Sigmoid colon (tissue), 7 donors: ENCODE data around the gene NDUFB10. TPM values are rescaled to one million over a fixed set of nuclear protein-coding genes. Genes with fewer than 3 reads are reported as not detected.
A peak's percentile ranks its signal among the peaks of the same experiment; 100 is the strongest.

ENCODE experiments used
- DNase-seq: peaks from one replicate; pipeline ENCODE4 v3.0.0-alpha.2; 2019
- H3K27ac ChIP-seq, 4 donors: fragments of 200-600 bp; sonication (generic); one replicate each; pipeline ENCODE4 v1.5.1; 2016 to 2019; ENCODE audit warnings: mild to moderate bottlenecking in 1 of 4
- H3K27me3 ChIP-seq, 3 donors: fragments of 200-600 bp; sonication (generic); one replicate each; pipeline ENCODE4 v1.5.1; 2019; ENCODE audit warnings: mild to moderate bottlenecking in 1 of 3
- H3K36me3 ChIP-seq, 4 donors: fragments of 200-600 bp; sonication (generic); one replicate each; pipeline ENCODE4 v1.5.1; 2016 to 2019
- H3K4me1 ChIP-seq, 4 donors: fragments of 200-600 bp; sonication (generic); one replicate each; pipeline ENCODE4 v1.5.1; 2017 to 2019
- H3K4me3 ChIP-seq, 4 donors: fragments of 200-600 bp; sonication (generic); one replicate each; pipeline ENCODE4 v1.5.1; 2017 to 2019; ENCODE audit warnings: mild to moderate bottlenecking in 2 of 4, moderate library complexity in 1 of 4
- H3K9me3 ChIP-seq, 4 donors: fragments of 200-600 bp in 3 of 4; sonication (generic) in 3 of 4; one replicate each; pipeline versions ENCODE4 v1.5.1 to v1.6.1; 2013 to 2019
- EP300 ChIP-seq, 4 donors: sonication (generic); formaldehyde crosslinking; IDR thresholded peaks; one replicate each; pipeline ENCODE4 v1.6.1; 2017; ENCODE audit warnings: antibody characterized with exemption in 4 of 4
- POLR2A ChIP-seq, 2 donors: fragments of 450-650 bp; IDR thresholded peaks; one replicate each; pipeline ENCODE4 v1.6.1; 2016; ENCODE audit warnings: antibody characterized with exemption in 2 of 2, mild to moderate bottlenecking in 2 of 2, moderate library complexity in 2 of 2
- POLR2AphosphoS5 ChIP-seq, 4 donors: sonication (generic); formaldehyde crosslinking; IDR thresholded peaks; one replicate each; pipeline ENCODE4 v1.6.1; 2017; ENCODE audit warnings: antibody characterized with exemption in 4 of 4
- WGBS, 2 donors: extraction: QIAGEN DNeasy Blood & Tissue Kit; methylation state at CpG; one replicate each; pipeline ENCODE4 v1.1.7; 2013; 5-methylcytosine and 5-hydroxymethylcytosine counted together
- intact Hi-C: fragments of 100-400 bp; cut with DNase I; formaldehyde crosslinking; loops from one replicate; pipeline ENCODE4 v1.15.1; 2023
- polyA plus RNA-seq, 3 donors: library from polyadenylated mRNA; stranded (reverse); fragments of 200-250 nt; gene quantifications; one replicate each; pipeline ENCODE4 v1.2.3, GENCODE V29; 2013
- total RNA-seq, 4 donors: library from RNA; depleted of rRNA; stranded (reverse); fragments of >200 nt; gene quantifications; one replicate each; pipeline ENCODE4 v1.1.0, GENCODE V29; 2016
- TF ChIP-seq, protein P1 (sequence below), 4 experiments: fragments of 450-650 bp in 3 of 4; fragments of 200-600 bp in 1 of 4; IDR thresholded peaks; one replicate each; pipeline ENCODE4 v1.5.1; 2016 to 2019; ENCODE audit warnings: antibody characterized with exemption in 4 of 4, mild to moderate bottlenecking in 3 of 4, moderate library complexity in 2 of 4
- donor health status: healthy with polysubstance abuse.
- donor health status: Bipolar disorder and iron deficiency.
- donor health status: healthy.

Gene NDUFB10
- total and polyA plus RNA-seq, 7 donors = 200 to 489 (median 298) TPM

DNA sequence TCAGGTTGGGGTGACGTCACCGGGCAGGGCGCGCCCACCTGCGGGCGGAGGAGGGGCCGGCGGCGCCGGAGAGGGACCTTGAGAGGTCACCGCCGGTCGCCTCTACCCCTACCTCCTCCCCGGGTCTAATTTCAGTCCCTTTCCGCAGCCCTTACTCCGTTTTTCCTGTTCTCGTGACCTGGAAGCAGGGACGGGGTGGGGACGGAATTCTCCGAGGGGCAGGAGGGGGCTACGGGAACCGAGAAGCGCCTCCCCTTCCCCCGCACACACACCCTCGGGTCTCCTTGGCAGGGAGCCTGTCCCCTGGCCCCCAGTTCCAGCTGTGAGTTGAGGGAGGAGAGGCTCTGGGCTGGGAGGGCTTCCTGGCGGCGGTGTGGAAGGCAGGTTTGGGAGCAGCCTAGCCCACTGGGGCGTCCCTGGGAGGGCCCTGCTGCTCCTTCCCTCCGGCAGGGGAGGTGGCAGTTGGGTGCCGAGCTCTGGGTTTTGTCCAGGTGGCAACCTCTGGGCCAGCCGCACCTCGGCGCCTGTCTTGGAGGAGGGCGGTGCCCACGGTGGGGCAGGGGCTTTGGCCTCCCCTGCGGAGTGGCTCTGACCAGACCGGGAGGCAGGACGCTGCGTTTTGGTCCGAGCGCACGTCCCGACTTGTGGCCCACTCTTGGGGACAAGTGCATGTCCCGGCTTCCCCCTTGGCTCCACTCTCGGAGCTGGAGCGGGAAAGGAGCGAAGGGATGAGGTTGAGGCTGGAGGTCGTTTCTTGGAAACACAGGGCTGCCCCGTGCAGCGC, 31.2 kb downstream of the NDUFB10 start:
- peaks cover 6 to 15% (median 10%) of the 10 kb centered on the region in 4 donors for H3K36me3 ChIP-seq
- peaks cover 0 to 33% (median 28%) of the 10 kb centered on the region in 4 donors for H3K4me1 ChIP-seq
- TF ChIP-seq, protein P1, sequence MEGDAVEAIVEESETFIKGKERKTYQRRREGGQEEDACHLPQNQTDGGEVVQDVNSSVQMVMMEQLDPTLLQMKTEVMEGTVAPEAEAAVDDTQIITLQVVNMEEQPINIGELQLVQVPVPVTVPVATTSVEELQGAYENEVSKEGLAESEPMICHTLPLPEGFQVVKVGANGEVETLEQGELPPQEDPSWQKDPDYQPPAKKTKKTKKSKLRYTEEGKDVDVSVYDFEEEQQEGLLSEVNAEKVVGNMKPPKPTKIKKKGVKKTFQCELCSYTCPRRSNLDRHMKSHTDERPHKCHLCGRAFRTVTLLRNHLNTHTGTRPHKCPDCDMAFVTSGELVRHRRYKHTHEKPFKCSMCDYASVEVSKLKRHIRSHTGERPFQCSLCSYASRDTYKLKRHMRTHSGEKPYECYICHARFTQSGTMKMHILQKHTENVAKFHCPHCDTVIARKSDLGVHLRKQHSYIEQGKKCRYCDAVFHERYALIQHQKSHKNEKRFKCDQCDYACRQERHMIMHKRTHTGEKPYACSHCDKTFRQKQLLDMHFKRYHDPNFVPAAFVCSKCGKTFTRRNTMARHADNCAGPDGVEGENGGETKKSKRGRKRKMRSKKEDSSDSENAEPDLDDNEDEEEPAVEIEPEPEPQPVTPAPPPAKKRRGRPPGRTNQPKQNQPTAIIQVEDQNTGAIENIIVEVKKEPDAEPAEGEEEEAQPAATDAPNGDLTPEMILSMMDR (IDR thresholded peaks at IDR 0.05) = no peak
- TF ChIP-seq EP300 (IDR thresholded peaks at IDR 0.05) (no peak), POLR2AphosphoS5 (IDR thresholded peaks at IDR 0.05) (no peak), POLR2A (IDR thresholded peaks at IDR 0.05) (peak in 1 of 2 donors; percentile 33)
- WGBS, 2 donors = 2% methylated on average over 50 of the region's 50 CpGs
- H3K27ac ChIP-seq = no peak overlapping the region
- no peak overlapping the region for H3K4me3 ChIP-seq
- H3K9me3 ChIP-seq = no peaks in the 10 kb centered on the region
- intact Hi-C loops = no loop called here
- H3K27me3 ChIP-seq = peaks cover 37 to 50% (median 49%) of the 10 kb centered on the region in 3 donors
- DNase-seq = no peak

DNA sequence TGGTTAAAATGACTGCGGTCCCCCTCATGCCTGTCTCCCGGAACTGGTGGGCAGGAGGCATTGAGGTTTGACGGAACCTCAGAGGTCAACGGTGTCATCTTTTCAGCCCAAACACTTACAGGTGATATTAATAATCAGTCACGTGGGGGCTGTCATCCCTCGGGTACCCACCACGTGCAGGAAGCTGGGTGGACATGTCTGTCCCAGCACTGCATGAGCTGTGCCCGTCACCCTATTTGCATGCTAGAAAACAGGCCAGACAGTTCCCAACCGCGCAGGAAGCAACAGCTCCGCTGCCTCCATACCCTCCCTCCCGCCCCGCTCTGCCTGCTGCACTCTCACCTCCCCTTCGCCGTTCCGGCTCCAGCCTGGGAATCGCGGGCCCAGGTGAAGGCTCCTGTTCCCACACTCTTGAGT, 31.8 kb downstream of the NDUFB10 start:
- Histone ChIP-seq H3K9me3 (no peaks in the 10 kb centered on the region), H3K36me3 (peaks cover under 1 to 9% (median 5%) of the 10 kb centered on the region in 4 donors), H3K27me3 (peaks cover 37 to 50% (median 49%) of the 10 kb centered on the region in 3 donors), H3K4me3 (no peak overlapping the region), H3K4me1 (peaks cover 0 to 30% (median 27%) of the 10 kb centered on the region in 4 donors), H3K27ac (no peak overlapping the region)
- TF ChIP-seq POLR2AphosphoS5 (IDR thresholded peaks at IDR 0.05) (no peak), EP300 (IDR thresholded peaks at IDR 0.05) (no peak), POLR2A (IDR thresholded peaks at IDR 0.05) (no peak)
- TF ChIP-seq, protein P1 (IDR thresholded peaks at IDR 0.05) = no peak
- WGBS, 2 donors = 6 to 10% methylated on average over 18 of the region's 18 CpGs
- intact Hi-C loops = no loop called here
- no peak for DNase-seq

- peaks cover 0 to 30% (median 27%) of the 10 kb centered on the region in 4 donors for H3K4me1 ChIP-seq
- H3K27ac ChIP-seq = peak overlapping the region in 2 of 4 donors; percentile 27 to 44
- 11 to 14% methylated on average over 22 of the region's 22 CpGs for WGBS, 2 donors
- H3K27me3 ChIP-seq = peaks cover 37 to 50% (median 49%) of the 10 kb centered on the region in 3 donors
- H3K9me3 ChIP-seq = no peaks in the 10 kb centered on the region
- intact Hi-C loops = no loop called here
- H3K4me3 ChIP-seq = peak overlapping the region in 3 of 4 donors; percentile 21 to 40 (median 36)
- TF ChIP-seq, protein P1 (IDR thresholded peaks at IDR 0.05) = no peak
- TF ChIP-seq POLR2AphosphoS5 (IDR thresholded peaks at IDR 0.05) = no peak
- TF ChIP-seq POLR2A (IDR thresholded peaks at IDR 0.05) = no peak
- TF ChIP-seq EP300 (IDR thresholded peaks at IDR 0.05) = no peak
- peaks cover 0 to 5% (median 1%) of the 10 kb centered on the region in 4 donors for H3K36me3 ChIP-seq
- DNase-seq = no peak
Observed at GRCh38 chr16:1991588-1991947, 32.2 kb downstream of the NDUFB10 start.

DNA sequence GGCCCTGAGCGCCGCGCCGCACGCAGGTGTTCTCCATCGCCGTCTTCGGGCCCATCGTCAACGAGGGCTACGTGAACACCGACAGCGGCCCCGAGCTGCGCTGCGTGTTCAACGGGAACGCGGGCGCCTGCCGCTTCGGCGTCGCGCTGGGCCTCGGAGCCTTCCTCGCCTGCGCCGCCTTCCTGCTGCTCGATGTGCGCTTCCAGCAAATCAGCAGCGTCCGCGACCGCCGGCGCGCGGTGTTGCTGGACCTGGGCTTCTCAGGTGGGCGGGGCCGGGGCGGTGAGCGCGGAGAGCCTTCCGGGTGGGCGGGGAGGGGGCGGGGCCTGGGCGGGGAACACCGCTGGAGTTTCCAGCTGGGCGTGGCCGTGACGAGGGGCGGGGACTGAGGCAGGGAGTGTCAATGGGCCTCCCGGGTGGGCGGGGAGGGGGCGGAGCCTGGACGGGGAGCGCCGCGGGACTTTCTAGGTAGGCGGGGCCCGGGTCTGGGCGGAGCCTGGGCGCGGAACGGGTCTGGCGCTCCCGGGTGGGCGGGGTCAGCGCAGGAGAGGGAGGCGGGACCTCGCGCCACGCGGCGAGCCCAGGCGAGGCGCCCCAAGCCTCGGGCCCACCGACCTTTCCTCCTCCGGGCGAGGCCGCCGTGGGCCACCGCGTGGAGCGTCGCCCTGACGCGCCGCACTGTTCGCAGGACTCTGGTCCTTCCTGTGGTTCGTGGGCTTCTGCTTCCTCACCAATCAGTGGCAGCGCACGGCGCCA, 32.8 kb downstream of the NDUFB10 start:
- Histone ChIP-seq H3K9me3 (no peaks in the 10 kb centered on the region), H3K36me3 (peaks cover 0 to 1% (median 0%) of the 10 kb centered on the region in 4 donors), H3K27ac (peak overlapping the region in 2 of 4 donors; percentile 27 to 44), H3K4me3 (peak overlapping the region in 3 of 4 donors; percentile 21 to 40 (median 36)), H3K4me1 (peaks cover 0 to 30% (median 28%) of the 10 kb centered on the region in 4 donors), H3K27me3 (peaks cover 37 to 50% (median 49%) of the 10 kb centered on the region in 3 donors)
- intact Hi-C loops = no loop called here
- 4 to 17% methylated on average over 96 of the region's 96 CpGs for WGBS, 2 donors
- DNase-seq = peak; percentile 94
- TF ChIP-seq POLR2A (IDR thresholded peaks at IDR 0.05) = no peak
- no peak for TF ChIP-seq EP300 (IDR thresholded peaks at IDR 0.05)
- TF ChIP-seq, protein P1 (IDR thresholded peaks at IDR 0.05) = no peak
- TF ChIP-seq POLR2AphosphoS5 (IDR thresholded peaks at IDR 0.05) = peak in 3 of 4 donors; percentile 21 to 40 (median 38)
